HG02678 (cell line): Measurements from ENCODE around the gene CHST3.
"Not testable (repeated sequence)": the region's sequence is repeated elsewhere in the genome, so short reads cannot be mapped to it uniquely, and the experiment has no call there.

Source experiments
- ATAC-seq: cut with Tn5 transposase; IDR thresholded peaks from one replicate; pipeline ENCODE4 v1.9.1; 2021; ENCODE audit warnings: mild to moderate bottlenecking, moderate library complexity; ENCODE audit not compliant: unreplicated experiment

The CHST3 gene

GRCh38 chr10:71964098-71964742, at the start of gene CHST3:
Gene CHST3, plus strand, starts transcription at chr10:71964395. Its CDS starts 41,448 bp downstream, at chr10:72005843.
- ATAC-seq = no peak

GRCh38 chr10:71916827-71917226, 47.4 kb upstream of the CHST3 start:
- no peak for ATAC-seq

GRCh38 chr10:71918992-71919391, 45.2 kb upstream of the CHST3 start:
- ATAC-seq = no peak

GRCh38 chr10:71919956-71920539, 44.1 kb upstream of the CHST3 start:
- ATAC-seq = not testable (repeated sequence)

- no peak for ATAC-seq
Observed at GRCh38 chr10:71920540-71921323, 43.5 kb upstream of the CHST3 start.

GRCh38 chr10:71921324-71922027, 42.7 kb upstream of the CHST3 start:
- ATAC-seq = no peak

- ATAC-seq = no peak
Observed at GRCh38 chr10:71923138-71923692, 41.0 kb upstream of the CHST3 start.

GRCh38 chr10:71924771-71925170, 39.4 kb upstream of the CHST3 start:
- ATAC-seq = no peak

- no peak for ATAC-seq
Observed at GRCh38 chr10:71927159-71927558, 37.0 kb upstream of the CHST3 start.

GRCh38 chr10:71927776-71928592, 36.2 kb upstream of the CHST3 start:
- no peak for ATAC-seq

- no peak for ATAC-seq
Observed at GRCh38 chr10:71931295-71931694, 32.9 kb upstream of the CHST3 start.

- no peak for ATAC-seq
Observed at GRCh38 chr10:71933651-71934050, 30.5 kb upstream of the CHST3 start.

- ATAC-seq = no peak
Observed at GRCh38 chr10:71938211-71938610, 26.0 kb upstream of the CHST3 start.

GRCh38 chr10:71939304-71939703, 24.9 kb upstream of the CHST3 start:
- ATAC-seq = no peak

- ATAC-seq = no peak
Observed at GRCh38 chr10:71939861-71940474, 24.2 kb upstream of the CHST3 start.

- ATAC-seq = no peak
Observed at GRCh38 chr10:71940752-71941151, 23.4 kb upstream of the CHST3 start.

GRCh38 chr10:71941318-71941717, 22.9 kb upstream of the CHST3 start:
- no peak for ATAC-seq

- no peak for ATAC-seq
Observed at GRCh38 chr10:71945819-71946474, 18.2 kb upstream of the CHST3 start.

- ATAC-seq = no peak
Observed at GRCh38 chr10:71946700-71947099, 17.5 kb upstream of the CHST3 start.
